C4-2B (cell line): ENCODE data around the gene APLP1.

ENCODE experiments used
- ZFX ChIP-seq: fragments of 450-650 bp; IDR thresholded peaks from 2 replicates; pipeline ENCODE4 v1.6.1; 2017
- TF ChIP-seq, protein P1 (sequence below): fragments of 450-650 bp; conservative IDR thresholded peaks from 2 replicates; pipeline ENCODE4 v1.5.1; 2017; ENCODE audit warnings: mild to moderate bottlenecking

DNA sequence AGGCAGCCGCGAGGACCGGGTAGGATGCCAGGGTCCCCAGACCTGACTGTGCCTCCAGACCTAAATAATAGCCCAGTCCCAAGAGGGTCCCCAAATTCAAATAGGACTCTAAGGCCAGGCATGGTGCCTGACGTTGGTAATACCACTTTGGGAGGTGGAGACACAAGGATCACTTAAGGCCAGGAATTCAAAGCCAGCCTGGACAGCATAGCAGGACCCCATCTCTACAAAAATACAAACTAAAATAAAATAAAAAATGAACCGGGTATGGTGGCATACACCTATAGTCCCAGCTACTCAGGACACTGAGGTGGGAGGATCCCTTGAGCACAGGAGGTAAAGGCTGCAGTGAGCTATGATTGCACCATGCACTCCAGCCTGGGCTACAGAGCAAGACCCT is 5.4 kb upstream of the APLP1 start:
- TF ChIP-seq, protein P1, sequence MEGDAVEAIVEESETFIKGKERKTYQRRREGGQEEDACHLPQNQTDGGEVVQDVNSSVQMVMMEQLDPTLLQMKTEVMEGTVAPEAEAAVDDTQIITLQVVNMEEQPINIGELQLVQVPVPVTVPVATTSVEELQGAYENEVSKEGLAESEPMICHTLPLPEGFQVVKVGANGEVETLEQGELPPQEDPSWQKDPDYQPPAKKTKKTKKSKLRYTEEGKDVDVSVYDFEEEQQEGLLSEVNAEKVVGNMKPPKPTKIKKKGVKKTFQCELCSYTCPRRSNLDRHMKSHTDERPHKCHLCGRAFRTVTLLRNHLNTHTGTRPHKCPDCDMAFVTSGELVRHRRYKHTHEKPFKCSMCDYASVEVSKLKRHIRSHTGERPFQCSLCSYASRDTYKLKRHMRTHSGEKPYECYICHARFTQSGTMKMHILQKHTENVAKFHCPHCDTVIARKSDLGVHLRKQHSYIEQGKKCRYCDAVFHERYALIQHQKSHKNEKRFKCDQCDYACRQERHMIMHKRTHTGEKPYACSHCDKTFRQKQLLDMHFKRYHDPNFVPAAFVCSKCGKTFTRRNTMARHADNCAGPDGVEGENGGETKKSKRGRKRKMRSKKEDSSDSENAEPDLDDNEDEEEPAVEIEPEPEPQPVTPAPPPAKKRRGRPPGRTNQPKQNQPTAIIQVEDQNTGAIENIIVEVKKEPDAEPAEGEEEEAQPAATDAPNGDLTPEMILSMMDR, result no peak
- no peak for TF ChIP-seq ZFX
